Activated naive CD4-positive, alpha-beta T cell treated with anti-CD3 and anti-CD28 coated beads, Interleukin-2, amount 50 U/mL, for 72 hours (primary cell): ENCODE results near the gene FRMD4A. TPM values are rescaled to one million over a fixed set of nuclear protein-coding genes. Genes with fewer than 3 reads are reported as not detected.
"Not testable (repeated sequence)": the region's sequence is repeated elsewhere in the genome, so short reads cannot be mapped to it uniquely, and the experiment has no call there.

Experiments used
- ATAC-seq, 2 donors: fragments of 150-1000 bp; cut with Tn5 transposase; 2 replicates each; pipeline ENCODE4 v1.10.0; 2021; ENCODE audit warnings: mild to moderate bottlenecking in 2 of 2, moderate library complexity in 2 of 2
- DNase-seq, 2 donors: peaks; one replicate each; pipeline ENCODE4 v3.0.0; 2021 to 2022; ENCODE audit warnings: low spot score in 2 of 2
- H3K27ac Mint-ChIP-seq, 2 donors: one replicate each; pipeline ENCODE4 v1.8.0; 2022; ENCODE audit warnings: mild to moderate bottlenecking in 2 of 2, mixed read lengths in 2 of 2
- H3K36me3 Mint-ChIP-seq, 2 donors: one replicate each; pipeline ENCODE4 v1.8.0; 2022; ENCODE audit warnings: mixed read lengths in 2 of 2
- H3K9me3 Mint-ChIP-seq, 2 donors: one replicate each; pipeline ENCODE4 v1.8.0; 2022; ENCODE audit warnings: mixed read lengths in 2 of 2
- total RNA-seq, 2 donors: library from RNA; stranded (reverse); gene quantifications; one replicate each; pipeline ENCODE4 v1.2.3, GENCODE V29; 2022

FRMD4A gene
- total RNA-seq, 2 donors from 2014 or later, result 0.41 to 0.49 TPM

GRCh38 chr10:13719425-13719824 lies 611.3 kb downstream of the FRMD4A start:
- no peaks in the 10 kb centered on the region for H3K9me3 Mint-ChIP-seq
- H3K36me3 Mint-ChIP-seq, result no peaks in the 10 kb centered on the region

GRCh38 chr10:13718820-13719219 lies 611.9 kb downstream of the FRMD4A start:
- DNase-seq, result no peak
- Mint-ChIP-seq H3K9me3 (no peaks in the 10 kb centered on the region), H3K27ac (no peak overlapping the region), H3K36me3 (no peaks in the 10 kb centered on the region)
- no peak for ATAC-seq

More at GRCh38 chr10:13719425-13719824, 611.3 kb downstream of the FRMD4A start:
- no peak overlapping the region for H3K27ac Mint-ChIP-seq
- no peak for DNase-seq
- ATAC-seq, result no peak

- H3K27ac Mint-ChIP-seq, result no peak overlapping the region
- no peaks in the 10 kb centered on the region for H3K9me3 Mint-ChIP-seq
- peak; percentile 73 to 91 for ATAC-seq
- H3K36me3 Mint-ChIP-seq, result no peaks in the 10 kb centered on the region
- DNase-seq, result peak; percentile 26 to 55
Observed at GRCh38 chr10:13717936-13718772, 612.6 kb downstream of the FRMD4A start.

- Mint-ChIP-seq H3K9me3 (no peaks in the 10 kb centered on the region), H3K27ac (no peak overlapping the region), H3K36me3 (no peaks in the 10 kb centered on the region)
- ATAC-seq (no peak), DNase-seq (no peak)
Observed at GRCh38 chr10:13717571-13717935, 613.2 kb downstream of the FRMD4A start.

- H3K36me3 Mint-ChIP-seq, result no peaks in the 10 kb centered on the region
- H3K9me3 Mint-ChIP-seq, result no peaks in the 10 kb centered on the region
- DNase-seq (no peak), ATAC-seq (no peak)
- no peak overlapping the region for H3K27ac Mint-ChIP-seq
Observed at GRCh38 chr10:13716081-13717071, 614.3 kb downstream of the FRMD4A start.

- DNase-seq, H3K36me3 Mint-ChIP-seq, H3K9me3 Mint-ChIP-seq, ATAC-seq, H3K27ac Mint-ChIP-seq: not testable (repeated sequence)
Observed at GRCh38 chr10:13715596-13715995, 615.1 kb downstream of the FRMD4A start.

- ATAC-seq (no peak), DNase-seq (no peak)
- no peak overlapping the region for H3K27ac Mint-ChIP-seq
Observed at GRCh38 chr10:13715100-13715499, 615.6 kb downstream of the FRMD4A start.

GRCh38 chr10:13712837-13713581 lies 617.7 kb downstream of the FRMD4A start:
- Mint-ChIP-seq H3K27ac (no peak overlapping the region), H3K36me3 (no peaks in the 10 kb centered on the region), H3K9me3 (no peaks in the 10 kb centered on the region)
- no peak for DNase-seq
- peak; percentile 48 to 81 for ATAC-seq

More at GRCh38 chr10:13715100-13715499, 615.6 kb downstream of the FRMD4A start:
- H3K9me3 Mint-ChIP-seq, result no peaks in the 10 kb centered on the region
- H3K36me3 Mint-ChIP-seq, result no peaks in the 10 kb centered on the region

GRCh38 chr10:13712476-13712836 lies 618.3 kb downstream of the FRMD4A start:
- DNase-seq, result no peak
- no peak overlapping the region for H3K27ac Mint-ChIP-seq
- ATAC-seq, result no peak
- H3K9me3 Mint-ChIP-seq, result no peaks in the 10 kb centered on the region
- no peaks in the 10 kb centered on the region for H3K36me3 Mint-ChIP-seq

- Mint-ChIP-seq H3K27ac (no peak overlapping the region), H3K9me3 (no peaks in the 10 kb centered on the region), H3K36me3 (no peaks in the 10 kb centered on the region)
- ATAC-seq, result no peak
- DNase-seq, result no peak
Observed at GRCh38 chr10:13711291-13711690, 619.4 kb downstream of the FRMD4A start.

- DNase-seq (no peak), ATAC-seq (no peak)
- Mint-ChIP-seq H3K36me3 (no peaks in the 10 kb centered on the region), H3K9me3 (no peaks in the 10 kb centered on the region), H3K27ac (no peak overlapping the region)
Observed at GRCh38 chr10:13709931-13710650, 620.6 kb downstream of the FRMD4A start.

- no peak overlapping the region for H3K27ac Mint-ChIP-seq
- no peaks in the 10 kb centered on the region for H3K9me3 Mint-ChIP-seq
- ATAC-seq, result no peak
- no peaks in the 10 kb centered on the region for H3K36me3 Mint-ChIP-seq
- DNase-seq, result no peak
Observed at GRCh38 chr10:13708256-13708990, 622.3 kb downstream of the FRMD4A start.

GRCh38 chr10:13707156-13707881 lies 623.4 kb downstream of the FRMD4A start:
- no peaks in the 10 kb centered on the region for H3K9me3 Mint-ChIP-seq
- ATAC-seq, result peak; percentile 45 to 66
- H3K27ac Mint-ChIP-seq, result peak overlapping the region; percentile 30 to 50
- no peaks in the 10 kb centered on the region for H3K36me3 Mint-ChIP-seq
- DNase-seq, result peak in 1 of 2 donors; percentile 22

- no peak for ATAC-seq
- Mint-ChIP-seq H3K27ac (peak overlapping the region; percentile 30 to 50), H3K9me3 (no peaks in the 10 kb centered on the region), H3K36me3 (no peaks in the 10 kb centered on the region)
- no peak for DNase-seq
Observed at GRCh38 chr10:13706604-13707003, 624.1 kb downstream of the FRMD4A start.

- H3K27ac Mint-ChIP-seq, result no peak overlapping the region
- DNase-seq (no peak), ATAC-seq (no peak)
- no peaks in the 10 kb centered on the region for H3K9me3 Mint-ChIP-seq
- H3K36me3 Mint-ChIP-seq, result no peaks in the 10 kb centered on the region
Observed at GRCh38 chr10:13706175-13706574, 624.5 kb downstream of the FRMD4A start.
